NCI-H128 (cell line): ENCODE measurements around the gene SAMM50.
"Not testable (repeated sequence)": the region's sequence is repeated elsewhere in the genome, so short reads cannot be mapped to it uniquely, and the experiment has no call there.

Experiments
- DNase-seq: peaks from one replicate; lab custom pipeline; 2025; ENCODE audit not compliant: unreplicated experiment; lab: John Stamatoyannopoulos, UW

Gene SAMM50

DNA sequence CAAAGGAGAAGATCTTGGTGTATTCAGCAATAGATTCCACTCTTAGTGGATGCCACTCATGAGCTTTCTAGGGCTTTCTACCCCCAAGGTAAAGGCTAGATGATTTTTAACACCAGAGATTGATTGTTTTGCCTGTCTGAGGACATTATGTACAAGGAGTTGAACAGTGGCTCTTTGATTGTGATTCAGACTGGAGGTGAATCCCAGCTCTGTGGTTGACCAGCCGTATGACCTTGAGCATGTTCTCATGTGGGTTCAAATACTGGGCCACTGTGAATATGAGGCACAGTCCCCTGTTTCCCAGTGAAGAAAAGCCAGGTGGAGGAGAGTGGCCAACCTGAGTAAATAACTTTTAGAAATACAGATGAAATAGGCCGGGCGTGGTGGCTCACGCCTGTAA is 44.9 kb downstream of the SAMM50 start:
- no peak for DNase-seq

DNA sequence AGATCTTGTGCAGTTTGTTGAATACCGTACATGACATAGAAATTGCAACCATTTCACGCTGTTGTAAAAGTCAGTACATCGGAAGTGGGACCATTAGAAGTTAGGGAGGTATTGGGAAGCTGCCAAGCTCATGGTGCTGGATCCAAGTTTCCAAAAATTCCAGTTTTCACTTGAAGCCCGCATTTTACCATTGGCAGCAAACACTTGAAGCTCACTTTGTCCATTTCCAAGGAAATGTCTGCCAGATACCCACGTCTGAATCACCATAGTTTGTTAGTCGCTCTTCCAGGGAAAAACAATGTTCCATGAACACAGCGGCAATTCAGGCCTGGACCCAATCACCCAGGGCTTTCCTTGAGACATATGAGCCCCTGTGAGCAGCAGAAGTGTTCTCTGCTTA is 46.3 kb downstream of the SAMM50 start:
- DNase-seq = no peak

DNA sequence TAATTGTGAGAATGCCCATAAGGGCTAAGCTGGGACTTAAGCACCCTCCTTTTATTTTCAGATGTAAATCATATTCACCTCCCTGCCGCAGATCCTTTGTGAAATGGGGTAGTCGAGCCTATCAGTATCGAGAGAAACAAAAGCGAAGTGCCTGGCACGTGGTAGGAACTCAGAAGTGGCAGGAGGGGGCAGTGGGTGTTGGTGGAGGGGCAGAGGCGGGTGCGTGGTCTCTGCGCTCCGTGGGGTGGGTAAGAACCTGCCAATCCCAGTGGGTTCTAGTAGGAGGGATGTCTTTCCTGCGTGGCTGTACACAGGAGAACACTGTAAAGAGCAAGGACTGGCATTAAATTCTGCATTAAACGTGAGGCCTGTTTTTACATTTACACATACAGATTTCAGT is 47.1 kb downstream of the SAMM50 start:
- no peak for DNase-seq

DNA sequence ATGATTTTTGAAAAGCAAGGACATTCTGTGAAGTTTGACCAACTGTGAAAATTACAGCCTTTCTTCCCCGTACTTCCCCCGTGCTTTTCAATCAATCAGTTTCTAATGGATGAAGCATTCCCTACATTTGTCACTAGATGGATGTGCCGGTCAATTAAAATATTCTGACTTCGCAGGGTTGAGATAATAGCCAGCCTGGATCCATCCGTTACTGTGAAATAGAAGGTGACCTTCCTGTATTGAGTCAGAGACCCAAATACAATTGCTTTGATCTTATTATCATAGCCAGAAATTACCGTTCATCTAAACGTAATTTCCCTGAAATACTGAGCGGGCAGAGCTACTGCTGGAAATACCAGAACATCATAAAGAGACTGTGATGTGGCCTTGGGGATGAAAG is 47.8 kb downstream of the SAMM50 start:
- no peak for DNase-seq

DNA sequence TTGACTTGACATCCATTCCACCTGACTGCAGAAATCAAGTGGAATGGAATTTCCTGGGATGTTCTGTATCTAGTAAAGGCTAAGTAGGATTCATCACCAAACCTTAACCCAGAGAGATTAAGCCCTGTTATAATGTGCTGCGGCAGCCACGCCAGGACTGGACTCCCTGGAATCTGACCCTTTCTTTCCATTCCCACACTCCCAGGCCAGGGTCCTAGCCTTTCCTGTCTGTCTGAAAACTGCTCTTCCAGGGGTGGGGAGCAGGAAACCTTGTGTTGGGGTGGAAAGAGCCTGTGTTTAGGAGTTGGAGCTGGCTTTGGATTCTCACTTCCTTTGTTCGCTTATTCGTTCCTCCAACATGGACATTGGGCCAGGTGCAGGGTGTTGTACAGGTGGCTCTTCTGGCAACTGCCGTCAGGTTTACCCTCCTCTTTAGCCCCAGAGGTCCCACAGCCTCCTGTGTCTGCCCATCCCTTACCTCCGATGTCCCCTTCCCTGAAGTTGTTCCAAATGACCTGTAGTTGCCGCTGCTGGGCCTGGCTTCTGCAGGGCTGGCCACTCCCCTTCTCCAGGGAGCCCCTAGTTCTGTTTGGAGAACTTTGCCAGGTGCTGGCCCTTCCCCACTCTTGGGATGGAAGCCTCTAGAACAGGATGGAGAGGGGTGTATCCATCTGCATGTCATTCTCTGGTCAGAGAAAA is 48.3 kb downstream of the SAMM50 start:
- DNase-seq = no peak

DNA sequence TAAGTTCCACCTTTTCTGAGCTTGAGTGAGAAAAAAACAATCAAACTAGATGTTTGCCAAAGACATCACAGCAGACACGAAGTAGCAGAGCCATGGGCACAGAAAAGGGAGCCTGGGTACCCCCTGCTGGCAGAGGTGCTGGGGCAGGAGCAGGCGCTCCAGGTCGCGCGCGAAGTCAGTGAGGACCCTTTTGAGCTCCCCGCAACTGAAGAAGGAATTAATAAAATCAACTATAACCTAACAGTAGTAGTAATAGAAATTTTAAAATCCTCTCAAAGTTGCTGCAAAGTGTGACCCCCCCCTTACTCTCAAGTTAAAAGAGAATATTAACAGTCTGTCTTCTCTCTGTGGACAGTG is 48.8 kb downstream of the SAMM50 start:
- DNase-seq = no peak

DNA sequence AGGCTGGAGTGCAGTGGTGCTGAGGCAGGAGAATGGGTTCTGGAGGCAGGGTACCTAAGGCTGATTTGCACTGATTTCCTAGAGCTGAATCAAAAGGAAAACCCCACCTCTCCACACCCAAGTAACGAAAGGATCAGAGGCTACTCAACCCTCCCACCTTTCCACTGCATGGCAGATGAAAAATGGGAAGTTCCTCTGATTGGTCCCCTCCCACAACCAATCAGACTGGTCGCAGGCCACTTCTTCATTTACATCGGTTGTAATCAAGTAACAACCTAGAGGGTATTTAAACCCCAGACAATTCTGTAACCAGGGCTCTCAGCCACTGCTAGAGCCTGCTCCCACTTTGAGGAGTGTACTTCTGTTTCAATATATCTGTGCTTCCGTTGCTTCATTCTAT is 50.3 kb downstream of the SAMM50 start:
- DNase-seq = no peak

DNA sequence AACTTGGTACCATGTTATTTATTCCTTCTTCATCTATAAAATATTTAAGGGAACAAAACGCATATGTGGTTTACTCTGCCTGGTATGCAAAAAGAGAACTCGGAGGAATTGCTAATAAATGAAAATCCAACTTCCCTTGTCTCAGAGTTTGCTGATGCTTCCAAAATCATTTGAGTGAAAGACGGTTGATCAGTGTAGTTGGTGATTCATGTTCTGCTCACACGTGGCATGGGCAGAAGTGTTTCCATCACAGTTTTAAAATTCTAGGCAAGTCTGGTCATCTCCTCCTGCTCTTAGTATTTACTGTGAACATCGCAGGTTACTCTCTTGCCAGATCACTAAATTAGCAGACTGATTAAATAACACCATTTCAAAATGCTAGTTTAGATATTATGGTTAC is 56.9 kb downstream of the SAMM50 start:
- DNase-seq = no peak

DNA sequence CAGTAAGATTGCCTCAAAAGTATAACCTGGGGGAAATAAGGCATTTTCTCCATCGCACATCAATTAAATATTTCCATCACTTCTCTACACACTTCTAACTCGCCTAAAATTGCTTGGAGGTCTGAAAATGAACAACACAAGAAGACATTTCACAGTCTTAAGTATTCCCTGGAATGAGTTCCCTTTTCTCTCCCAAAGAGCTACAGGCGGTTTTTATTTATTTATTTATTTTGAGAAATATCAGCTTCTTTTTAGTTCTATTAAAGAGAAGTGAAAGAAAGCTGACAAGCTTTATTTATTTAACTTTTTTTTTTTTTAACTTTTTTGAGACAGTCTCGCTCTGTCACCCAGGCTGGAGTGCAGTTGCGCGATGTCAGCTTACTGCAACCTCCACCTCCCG is 57.3 kb downstream of the SAMM50 start:
- DNase-seq = no peak

DNA sequence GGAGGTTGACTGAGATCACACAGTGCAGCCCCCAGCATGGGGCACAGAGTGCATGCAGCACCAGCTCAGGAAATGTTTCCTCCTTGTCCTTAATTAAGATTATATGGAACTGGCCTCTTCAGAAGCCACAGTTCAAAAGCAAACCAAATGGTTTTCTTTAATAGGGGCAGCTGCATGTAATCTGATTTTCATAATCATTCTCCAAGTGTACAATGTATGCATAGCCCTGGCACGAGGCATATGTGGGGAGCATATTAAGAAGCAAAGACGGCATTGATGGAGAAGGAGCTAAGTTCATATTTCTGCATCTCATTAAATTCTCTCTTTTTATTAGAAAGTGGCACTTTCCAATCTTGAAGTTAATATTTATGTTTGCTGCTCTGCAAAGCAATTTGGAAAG is 59.0 kb downstream of the SAMM50 start:
- no peak for DNase-seq

DNA sequence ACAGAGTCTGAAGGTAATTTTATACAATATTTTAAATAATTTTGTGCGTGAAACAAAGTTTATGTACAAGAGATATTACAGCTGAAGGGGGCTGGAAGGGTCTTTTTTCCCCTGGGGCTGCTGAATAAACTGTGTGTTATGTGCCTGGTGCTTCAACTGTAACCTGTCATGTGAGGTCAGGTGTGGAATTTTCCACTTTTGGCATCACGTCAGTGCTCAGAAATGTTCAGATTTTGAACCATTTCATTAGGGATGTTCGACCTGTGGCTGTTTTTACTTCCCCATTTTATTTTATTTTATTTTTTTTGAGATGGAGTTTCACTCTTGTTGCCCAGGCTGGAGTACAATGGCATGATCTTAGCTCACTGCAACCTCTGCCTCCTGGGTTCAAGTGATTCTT is 61.3 kb downstream of the SAMM50 start:
- not testable (repeated sequence) for DNase-seq

DNA sequence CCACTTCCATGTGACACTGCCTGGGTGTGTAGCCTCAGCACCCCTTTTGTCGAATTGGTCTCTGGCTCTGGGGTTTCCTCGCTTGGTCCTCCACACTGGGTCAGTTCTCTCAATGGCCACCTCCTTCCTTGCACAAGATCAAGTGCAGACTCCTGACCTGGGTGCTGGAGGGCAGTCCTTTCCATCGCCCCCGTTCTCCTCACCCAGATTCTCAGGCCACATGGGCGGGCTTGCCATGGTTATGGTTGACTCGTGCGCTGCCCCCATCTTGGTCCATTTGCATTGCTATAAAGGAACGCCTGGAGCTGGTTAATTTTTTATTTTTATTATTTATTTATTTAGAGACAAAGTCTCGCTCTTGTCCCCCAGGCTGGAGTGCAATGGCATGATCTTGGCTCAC is 63.4 kb downstream of the SAMM50 start:
- no peak for DNase-seq

DNA sequence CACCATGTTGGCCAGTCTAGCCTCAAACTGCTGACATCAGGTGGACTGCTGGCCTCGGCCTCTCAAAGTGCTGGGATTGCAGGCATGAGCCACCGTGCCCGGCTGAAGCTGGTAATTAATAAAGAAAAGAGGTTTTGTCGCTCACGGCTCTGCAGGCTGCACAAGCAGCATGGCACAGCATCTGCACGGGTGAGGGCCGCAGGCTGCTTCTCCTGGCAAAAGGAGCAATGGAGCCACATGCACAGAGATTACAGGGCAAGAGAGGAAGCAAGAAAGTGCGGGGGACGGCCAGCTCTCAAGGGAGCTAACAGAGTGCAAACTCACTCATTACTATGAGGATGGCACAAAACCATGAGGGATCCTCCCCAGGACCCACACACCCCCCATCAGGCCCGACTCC is 64.2 kb downstream of the SAMM50 start:
- no peak for DNase-seq

DNA sequence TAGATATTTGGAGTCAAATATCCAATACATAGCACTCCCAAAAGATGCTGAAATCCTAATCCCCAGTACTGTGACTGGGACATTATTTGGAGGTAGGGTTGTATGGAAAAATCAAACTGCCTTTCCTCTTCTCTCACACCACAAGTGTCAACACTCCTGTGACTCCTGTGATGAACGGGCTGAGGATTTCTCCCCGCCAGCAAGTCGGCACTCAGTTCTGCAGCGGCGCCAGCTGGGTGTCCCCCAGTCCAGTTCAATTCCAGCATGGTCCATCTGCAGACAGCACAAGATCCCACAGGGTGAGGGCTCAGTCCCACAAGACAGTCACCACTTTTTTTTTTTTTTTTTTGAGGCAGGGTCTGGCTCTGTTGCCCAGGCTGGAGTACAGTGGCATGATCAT is 64.6 kb downstream of the SAMM50 start:
- no peak for DNase-seq

DNA sequence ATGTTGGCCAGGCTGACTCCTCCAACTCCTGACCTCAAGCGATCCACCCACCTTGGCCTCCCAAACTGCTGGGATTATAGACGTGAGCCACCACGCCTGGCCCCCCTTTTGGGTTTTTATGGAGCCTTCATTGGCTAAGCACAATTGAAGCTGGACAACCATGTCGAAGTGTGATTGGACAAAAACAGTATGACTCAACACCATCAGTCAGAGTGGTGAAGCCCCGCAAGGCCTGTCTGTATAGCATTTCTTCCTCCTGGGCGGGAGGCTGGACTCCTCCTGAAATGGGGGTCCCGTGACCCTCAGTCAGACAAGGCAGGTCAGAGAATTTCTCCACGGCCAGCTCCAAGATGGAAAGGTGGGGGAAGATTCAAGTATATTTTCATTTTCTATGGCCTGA is 65.7 kb downstream of the SAMM50 start:
- DNase-seq = no peak

DNA sequence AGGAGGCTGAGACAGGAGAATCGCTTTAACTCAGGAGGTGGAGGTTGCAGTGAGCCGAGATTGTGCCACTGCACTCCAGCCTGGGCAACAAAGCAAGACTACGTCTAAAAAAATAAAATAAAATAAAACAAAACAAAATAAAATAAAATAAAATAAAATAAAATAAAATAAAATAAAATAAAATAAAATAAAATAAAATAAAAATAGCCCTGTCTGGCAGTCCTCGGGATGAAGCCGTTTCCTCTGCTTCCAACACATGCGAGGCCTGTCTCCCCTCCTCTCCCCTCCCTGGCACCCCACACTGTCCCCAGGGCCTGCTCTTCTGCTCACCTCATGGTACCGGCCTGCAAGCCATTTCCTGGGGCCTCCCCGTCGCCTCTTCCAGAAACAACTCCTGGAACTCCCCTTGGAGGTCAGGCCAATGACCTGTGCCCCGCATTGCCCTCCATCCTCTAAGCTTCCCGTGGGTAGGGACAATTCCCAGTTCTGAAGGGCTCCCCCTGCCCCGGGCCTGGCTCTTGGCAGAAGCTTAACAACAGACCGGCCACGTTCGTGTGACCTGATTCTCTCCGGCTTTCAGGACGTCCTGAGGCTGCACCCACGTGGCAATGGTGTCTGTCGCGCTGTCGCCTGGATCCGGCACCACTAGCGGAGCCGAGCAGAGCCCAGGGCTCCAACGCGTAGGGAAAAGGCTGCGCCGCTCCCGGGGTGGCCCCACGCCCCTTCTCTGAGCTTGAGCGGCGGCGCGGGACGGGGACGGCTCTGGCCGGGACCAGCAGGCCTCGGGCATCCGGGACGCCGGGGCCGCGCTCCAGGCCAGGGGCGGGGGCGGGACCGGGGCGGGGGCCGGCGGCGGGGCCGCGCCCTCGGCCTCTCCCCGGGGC is 68.4 kb downstream of the SAMM50 start:
- no peak for DNase-seq

DNA sequence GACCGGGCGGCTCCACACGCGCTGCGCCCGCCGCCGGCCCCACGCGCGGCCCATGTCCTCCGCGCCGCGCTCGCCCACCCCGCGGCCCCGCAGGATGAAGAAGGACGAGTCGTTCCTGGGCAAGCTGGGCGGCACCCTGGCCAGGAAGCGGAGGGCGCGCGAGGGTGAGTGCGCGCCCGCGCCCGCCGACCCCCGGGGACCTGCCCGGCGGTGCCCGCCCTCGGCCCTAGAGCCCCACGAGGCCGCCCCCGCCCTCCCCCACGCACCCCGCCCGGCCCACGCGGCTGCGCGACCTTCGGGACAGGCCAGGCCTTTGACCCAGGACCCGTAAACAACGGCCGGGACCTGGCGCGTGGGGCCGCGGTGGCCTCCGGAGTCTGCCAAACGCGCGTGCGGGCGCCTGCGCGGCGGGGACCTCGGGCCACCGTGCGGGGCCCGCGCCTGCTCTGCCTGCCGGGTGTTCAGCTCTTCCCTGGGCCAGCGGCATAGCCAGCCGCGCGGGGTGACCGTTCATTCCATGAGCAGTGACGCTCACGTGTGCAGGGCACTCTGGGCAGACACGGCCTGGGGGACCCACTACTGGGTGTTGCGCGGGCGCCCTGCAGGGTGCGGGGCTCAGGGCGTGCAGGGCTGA is 69.2 kb downstream of the SAMM50 start, which contains the start of gene PARVB:
TSS of gene PARVB (plus strand) at position 15 of the 634 bp plus-strand sequence. CDS start at position 53, 38 bp downstream.
- DNase-seq = no peak

DNA sequence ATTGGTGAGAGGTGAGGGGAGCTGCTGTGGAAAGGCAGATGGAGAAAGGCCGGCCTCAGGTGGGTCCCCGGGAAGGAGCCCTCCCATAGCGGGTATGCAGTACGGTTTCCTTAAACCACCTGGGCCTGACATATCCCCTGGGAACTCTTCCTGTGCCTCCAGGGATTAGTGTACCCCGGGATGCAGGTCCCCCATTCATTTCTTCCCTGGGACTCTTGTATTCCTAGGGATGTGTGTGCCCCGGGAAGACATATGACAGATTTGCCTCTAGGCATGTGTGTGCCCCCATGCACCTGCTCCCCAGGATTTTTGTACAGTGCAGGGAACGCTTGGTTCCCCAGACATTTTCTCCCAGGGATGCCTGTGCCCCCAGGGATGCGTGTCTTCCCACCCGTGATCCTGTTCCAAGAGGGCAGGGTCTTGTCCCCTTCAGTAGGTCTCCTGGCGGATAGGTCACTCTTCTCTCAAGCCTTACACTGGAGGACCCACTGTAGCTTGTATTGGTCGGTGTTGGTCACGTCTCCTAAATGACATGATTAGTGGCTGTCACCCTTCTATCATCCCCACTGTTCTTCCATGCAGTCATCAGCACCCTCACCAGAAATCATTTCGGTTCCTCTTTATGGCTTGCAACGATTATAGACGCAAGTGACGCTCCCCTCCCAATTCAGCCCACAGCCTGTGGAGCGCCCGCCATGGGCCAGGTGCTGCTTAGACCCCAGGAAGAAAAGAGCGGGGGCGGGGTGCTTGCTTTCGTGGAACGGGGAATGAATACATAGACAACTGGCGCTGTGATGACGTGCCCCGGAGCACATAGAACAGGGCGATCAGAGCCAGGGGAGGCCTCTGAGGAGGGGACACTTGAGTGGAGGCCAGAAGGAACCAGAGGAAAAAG is 70.2 kb downstream of the SAMM50 start:
- no peak for DNase-seq

DNA sequence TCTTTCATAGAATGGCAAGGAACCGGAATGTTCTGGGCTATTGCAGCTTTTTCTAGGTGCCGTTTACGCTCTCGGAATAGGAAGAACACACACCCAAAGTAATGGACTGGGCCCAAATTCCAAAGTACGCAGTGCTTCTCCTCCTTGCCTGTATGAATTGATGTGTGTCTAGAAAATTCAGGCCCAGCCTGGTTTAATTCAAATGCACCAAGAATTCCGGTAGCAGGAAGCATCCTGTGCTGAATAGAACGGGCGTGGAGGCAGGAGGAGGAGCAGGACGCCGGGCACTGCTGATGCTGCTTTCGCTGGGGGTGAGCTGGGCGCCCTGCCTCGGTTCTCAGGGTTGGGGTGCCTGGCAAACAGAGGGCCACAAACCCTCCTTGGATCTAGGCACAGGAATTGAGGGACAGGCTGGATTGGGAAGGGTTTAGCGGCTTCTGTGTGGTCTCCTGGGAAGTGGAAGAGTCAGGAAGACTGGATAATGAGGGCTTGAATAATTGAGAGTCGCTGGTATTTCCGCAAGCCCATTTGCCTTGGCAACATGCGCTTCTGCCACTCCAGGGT is 70.9 kb downstream of the SAMM50 start:
- no peak for DNase-seq

DNA sequence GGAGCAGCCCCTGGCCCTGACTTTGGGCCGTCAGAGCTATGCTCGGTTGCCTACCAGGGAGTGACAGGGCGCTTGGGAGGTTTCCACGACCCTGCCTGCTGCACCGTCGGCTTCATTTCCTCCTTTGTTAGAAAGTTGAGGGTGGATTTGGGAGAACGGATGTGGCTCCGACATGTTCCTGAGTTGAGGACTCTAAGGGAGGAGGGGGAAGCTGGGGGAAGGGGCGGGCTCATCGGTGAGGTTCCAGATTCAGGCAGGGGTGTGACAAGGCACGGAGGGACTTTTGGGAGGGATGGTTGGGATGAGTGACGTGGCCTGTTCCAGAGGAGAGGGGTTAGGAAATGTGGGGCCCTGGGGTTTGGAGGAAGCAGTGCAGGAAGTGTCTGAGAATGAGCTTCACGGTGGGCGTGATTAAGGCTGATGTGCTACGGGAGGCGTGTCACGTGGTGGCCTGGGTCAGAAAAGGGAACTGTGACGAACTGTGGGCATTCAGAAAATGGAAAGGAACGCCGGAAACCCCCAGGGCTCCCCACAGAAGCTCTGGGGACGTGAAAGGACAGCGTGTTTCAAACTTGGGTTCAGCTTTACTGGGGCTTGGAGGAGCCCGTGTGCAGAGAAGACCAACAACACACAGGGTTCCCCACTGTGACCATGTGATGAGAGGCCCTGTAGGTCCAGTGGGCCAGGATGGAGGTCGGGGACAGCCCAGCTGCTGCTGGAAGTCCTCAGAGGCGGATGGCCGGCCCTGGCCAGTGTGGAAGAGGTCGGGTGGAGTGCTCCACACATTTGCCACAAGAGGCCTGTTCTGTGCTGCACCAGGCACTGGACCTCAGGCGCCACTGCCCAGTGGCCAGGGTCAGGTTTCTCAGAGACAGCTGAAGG is 71.6 kb downstream of the SAMM50 start:
- no peak for DNase-seq
